BLaER1 (cell line): ENCODE measurements around the gene TMEM38A.

Source experiments
- H3K27ac ChIP-seq: shearing (Covaris generic); formaldehyde crosslinking; 2 replicates; pipeline ENCODE4 v1.8.1; 2022
- H3K27me3 ChIP-seq: shearing (Covaris generic); formaldehyde crosslinking; 2 replicates; pipeline ENCODE4 v1.8.1; 2022
- H3K36me3 ChIP-seq: shearing (Covaris generic); formaldehyde crosslinking; 2 replicates; pipeline ENCODE4 v1.8.1; 2022
- H3K4me1 ChIP-seq: shearing (Covaris generic); formaldehyde crosslinking; 2 replicates; pipeline ENCODE4 v1.8.1; 2022
- H3K4me2 ChIP-seq: shearing (Covaris generic); formaldehyde crosslinking; 2 replicates; pipeline ENCODE4 v1.8.1; 2022
- H3K4me3 ChIP-seq: shearing (Covaris generic); formaldehyde crosslinking; 2 replicates; pipeline ENCODE4 v1.8.1; 2022
- H3K9ac ChIP-seq: shearing (Covaris generic); formaldehyde crosslinking; 2 replicates; pipeline ENCODE4 v1.8.1; 2022
- H3K9me3 ChIP-seq: shearing (Covaris generic); formaldehyde crosslinking; 2 replicates; pipeline ENCODE4 v1.8.1; 2022
- H4K20me1 ChIP-seq: shearing (Covaris generic); formaldehyde crosslinking; 2 replicates; pipeline ENCODE4 v1.8.1; 2022
- Cebpa-rat ChIP-seq: shearing (Covaris generic); IDR thresholded peaks from 2 replicates; pipeline ENCODE4 v1.8.1; 2022

TMEM38A gene

DNA sequence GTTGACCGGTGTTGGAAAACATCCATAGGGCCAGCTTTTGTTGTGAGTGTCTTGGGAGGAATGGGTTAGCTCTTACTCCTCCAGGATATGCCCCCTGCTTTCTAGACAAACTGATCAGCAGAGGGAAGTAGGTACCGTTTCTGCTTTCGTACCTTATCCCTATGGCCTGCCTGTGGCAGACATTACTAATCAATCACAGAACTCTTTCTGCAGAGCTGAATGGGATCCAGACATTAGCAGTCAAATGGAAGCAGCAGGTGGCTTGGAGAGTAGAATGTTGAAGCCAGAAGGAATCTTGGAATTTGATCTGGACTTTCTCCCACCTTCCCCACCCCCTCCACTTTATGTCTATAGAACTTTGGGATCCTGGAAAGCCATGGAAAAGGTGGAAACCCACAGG lies 75.8 kb downstream of the TMEM38A start:
- TF ChIP-seq Cebpa-rat: no peak
- Histone ChIP-seq H3K9me3 (peaks cover 10% of the 10 kb centered on the region), H3K9ac (no peak overlapping the region), H3K4me1 (no peaks in the 10 kb centered on the region), H3K27me3 (no peaks in the 10 kb centered on the region), H3K4me3 (no peak overlapping the region), H4K20me1 (no peaks in the 10 kb centered on the region), H3K27ac (no peak overlapping the region), H3K4me2 (no peak overlapping the region), H3K36me3 (no peaks in the 10 kb centered on the region)

DNA sequence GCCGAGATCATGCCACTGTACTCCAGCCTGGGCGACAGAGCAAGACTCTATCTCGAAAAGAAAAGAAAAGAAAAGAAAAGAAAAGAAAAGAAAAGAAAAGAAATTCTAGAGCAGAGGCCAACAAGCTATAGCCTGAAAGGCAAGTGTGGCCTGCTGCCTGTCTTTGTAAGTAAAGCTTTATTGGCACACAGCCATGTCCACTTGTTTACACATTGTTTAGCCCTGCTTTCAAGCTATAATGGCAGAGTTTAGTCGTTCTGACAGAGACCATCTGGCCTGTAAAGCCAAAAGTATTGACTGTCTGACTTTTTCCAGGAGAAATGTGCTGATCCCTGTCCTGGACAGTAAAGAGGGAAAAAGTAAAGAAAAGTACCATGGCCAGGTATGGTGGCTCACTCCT lies 77.0 kb downstream of the TMEM38A start:
- Histone ChIP-seq H3K9me3 (peaks cover 10% of the 10 kb centered on the region), H3K4me3 (no peak overlapping the region), H3K4me2 (no peak overlapping the region), H3K27ac (no peak overlapping the region), H3K36me3 (no peaks in the 10 kb centered on the region), H4K20me1 (no peaks in the 10 kb centered on the region), H3K4me1 (no peaks in the 10 kb centered on the region), H3K9ac (no peak overlapping the region), H3K27me3 (no peaks in the 10 kb centered on the region)
- TF ChIP-seq Cebpa-rat: no peak

DNA sequence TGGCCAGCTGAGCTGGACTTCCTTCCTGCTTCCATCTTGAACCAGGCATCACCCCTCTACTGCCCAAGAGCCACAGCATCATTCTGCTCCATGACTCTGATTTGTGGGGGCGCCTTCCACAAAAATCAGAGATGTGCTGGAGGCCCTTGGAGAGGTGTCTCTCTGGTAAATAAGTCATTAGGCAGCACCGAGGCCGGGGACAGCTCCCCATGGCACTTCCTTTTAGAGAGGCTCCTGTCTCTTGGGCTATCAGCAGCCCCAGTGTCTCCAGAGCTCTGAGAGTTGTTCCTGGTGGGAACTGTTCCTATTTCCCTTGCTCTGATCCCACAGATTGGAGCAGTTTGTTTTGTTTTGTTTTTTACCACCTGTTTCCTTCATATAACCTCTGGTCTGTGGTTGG lies 78.6 kb downstream of the TMEM38A start:
- TF ChIP-seq Cebpa-rat: no peak
- no peaks in the 10 kb centered on the region for H3K4me1 ChIP-seq
- H3K4me2 ChIP-seq: no peak overlapping the region
- no peak overlapping the region for H3K4me3 ChIP-seq
- no peaks in the 10 kb centered on the region for H3K36me3 ChIP-seq
- H4K20me1 ChIP-seq: no peaks in the 10 kb centered on the region
- H3K27me3 ChIP-seq: no peaks in the 10 kb centered on the region
- peaks cover 10% of the 10 kb centered on the region for H3K9me3 ChIP-seq
- H3K9ac ChIP-seq: no peak overlapping the region
- no peak overlapping the region for H3K27ac ChIP-seq
